Measurements from ENCODE around the gene STRN.

DNA sequence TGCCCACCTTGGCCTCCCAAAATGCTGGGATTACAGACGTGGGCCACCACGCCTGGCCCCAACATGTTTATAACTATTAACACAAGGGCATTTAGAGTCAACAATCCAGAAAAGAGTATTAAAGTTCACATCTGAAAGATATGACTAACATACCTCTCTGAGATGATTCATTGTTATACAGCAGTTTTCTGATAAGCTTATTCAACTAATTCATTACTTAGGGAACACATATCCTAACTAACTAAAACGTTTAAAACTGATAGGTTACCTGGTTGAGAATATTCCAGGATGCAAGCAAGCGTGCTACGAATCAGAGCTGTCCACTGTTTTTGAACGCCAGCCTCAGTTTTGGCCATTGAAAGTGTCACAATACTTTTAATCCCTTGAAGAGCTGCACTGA is 34.0 kb upstream of the STRN start:
- TF ChIP-seq, protein P1, sequence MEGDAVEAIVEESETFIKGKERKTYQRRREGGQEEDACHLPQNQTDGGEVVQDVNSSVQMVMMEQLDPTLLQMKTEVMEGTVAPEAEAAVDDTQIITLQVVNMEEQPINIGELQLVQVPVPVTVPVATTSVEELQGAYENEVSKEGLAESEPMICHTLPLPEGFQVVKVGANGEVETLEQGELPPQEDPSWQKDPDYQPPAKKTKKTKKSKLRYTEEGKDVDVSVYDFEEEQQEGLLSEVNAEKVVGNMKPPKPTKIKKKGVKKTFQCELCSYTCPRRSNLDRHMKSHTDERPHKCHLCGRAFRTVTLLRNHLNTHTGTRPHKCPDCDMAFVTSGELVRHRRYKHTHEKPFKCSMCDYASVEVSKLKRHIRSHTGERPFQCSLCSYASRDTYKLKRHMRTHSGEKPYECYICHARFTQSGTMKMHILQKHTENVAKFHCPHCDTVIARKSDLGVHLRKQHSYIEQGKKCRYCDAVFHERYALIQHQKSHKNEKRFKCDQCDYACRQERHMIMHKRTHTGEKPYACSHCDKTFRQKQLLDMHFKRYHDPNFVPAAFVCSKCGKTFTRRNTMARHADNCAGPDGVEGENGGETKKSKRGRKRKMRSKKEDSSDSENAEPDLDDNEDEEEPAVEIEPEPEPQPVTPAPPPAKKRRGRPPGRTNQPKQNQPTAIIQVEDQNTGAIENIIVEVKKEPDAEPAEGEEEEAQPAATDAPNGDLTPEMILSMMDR (IDR thresholded peaks at IDR 0.05): no peak
- TF ChIP-seq POLR2A (IDR thresholded peaks at IDR 0.05): no peak
